PC-9 (cell line): Measurements from ENCODE around the gene OPTC.

Experiments
- CTCF ChIP-seq: fragments of 200-600 bp; sonication (generic); conservative IDR thresholded peaks from 2 replicates; pipeline ENCODE4 v1.6.1; 2017; ENCODE audit warnings: mixed run types, antibody characterized with exemption, mild to moderate bottlenecking, moderate library complexity
- EZH2 ChIP-seq: fragments of 200-600 bp; sonication (generic); IDR thresholded peaks from 2 replicates; pipeline ENCODE4 v1.8.0; 2017; ENCODE audit warnings: antibody characterized with exemption, low read depth

DNA sequence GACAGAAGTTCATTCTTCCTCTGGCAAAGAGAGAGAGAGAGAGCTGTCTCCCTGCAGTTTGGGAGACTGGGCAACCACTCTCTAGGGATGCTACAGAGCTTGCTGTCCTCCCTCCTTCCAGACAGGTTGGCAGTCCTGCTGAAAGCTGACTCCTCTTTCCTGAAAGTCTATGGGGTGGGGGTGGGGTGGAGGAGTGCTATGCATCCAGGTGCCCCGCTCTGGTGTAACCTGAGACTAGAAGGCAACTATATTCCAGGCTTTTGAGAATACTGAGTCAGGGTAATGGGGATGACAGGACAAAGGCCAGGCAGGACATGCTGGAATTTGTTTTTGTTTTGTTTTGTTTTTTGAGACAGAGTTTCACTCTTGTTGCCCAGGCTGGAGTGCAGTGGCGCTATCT is 55.4 kb downstream of the OPTC start:
- TF ChIP-seq CTCF (no peak), EZH2 (no peak)
